Left ventricle myocardium superior (tissue), 1 donor: ENCODE measurements around the gene MCF2L2. TPM values are rescaled to one million over a fixed set of nuclear protein-coding genes. Genes with fewer than 3 reads are reported as not detected.

Source experiments
- ATAC-seq: fragments of 200-7000 bp; cut with Tn5 transposase; one replicate; pipeline ENCODE4 v1.9.1; 2020; ENCODE audit warnings: mild to moderate bottlenecking, moderate library complexity
- DNase-seq: peaks from one replicate; pipeline ENCODE4 v3.0.0-alpha.2; 2020
- intact Hi-C: fragments of 100-400 bp; cut with micrococcal nuclease; formaldehyde crosslinking; loops from one replicate; pipeline ENCODE4 v1.11.0; 2022
- total RNA-seq: library from RNA; stranded (reverse); fragmentation: NEBNext Ultra II Directional; extraction: Animal tissue kit (Norgen Biotek cat#: 25700); gene quantifications from one replicate; pipeline ENCODE4 v1.2.1, GENCODE V29; 2021
- donor health status: DM: no; HTN: yes; CAD: no; lungs with severe emphysema.

Gene MCF2L2
- total RNA-seq, 1 donor from 2014 or later: 0.25 TPM

DNA sequence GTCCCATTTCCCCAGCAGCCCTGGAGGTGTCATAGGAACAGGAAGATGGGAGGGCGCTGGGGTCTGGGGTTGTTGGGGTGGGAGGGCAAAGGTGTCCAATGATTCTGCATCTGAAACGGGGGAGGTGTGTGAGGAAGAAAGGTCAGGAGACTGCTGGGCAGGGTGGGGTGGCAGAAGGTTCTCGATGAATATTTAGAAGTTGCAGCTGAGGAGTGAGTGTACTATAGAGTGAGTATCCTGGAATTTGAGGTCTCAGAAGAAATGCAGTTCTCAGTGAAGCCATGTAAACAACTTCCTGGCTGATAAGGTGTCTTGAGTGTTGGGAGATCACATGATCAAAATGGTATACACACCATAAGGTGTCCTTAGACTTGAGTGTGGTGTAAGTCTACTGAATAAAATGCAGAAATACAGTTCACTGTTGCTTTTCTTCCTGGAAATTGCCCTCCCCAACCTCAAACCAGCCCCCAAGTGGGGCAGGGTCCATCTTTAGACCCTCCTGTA lies 165.5 kb downstream of the MCF2L2 start:
- ATAC-seq: no peak
- no peak for DNase-seq
- intact Hi-C loops: no loop called here

GRCh38 chr3:183261151-183261724 lies 167.2 kb downstream of the MCF2L2 start:
- intact Hi-C loops: no loop called here
- ATAC-seq (no peak), DNase-seq (no peak)

- intact Hi-C loops: no loop called here
- ATAC-seq (peak; percentile 67), DNase-seq (no peak)
Measured at GRCh38 chr3:183260167-183260904, 168.1 kb downstream of the MCF2L2 start.

GRCh38 chr3:183259621-183260020 lies 168.8 kb downstream of the MCF2L2 start:
- intact Hi-C loops: no loop called here
- ATAC-seq (no peak), DNase-seq (no peak)

DNA sequence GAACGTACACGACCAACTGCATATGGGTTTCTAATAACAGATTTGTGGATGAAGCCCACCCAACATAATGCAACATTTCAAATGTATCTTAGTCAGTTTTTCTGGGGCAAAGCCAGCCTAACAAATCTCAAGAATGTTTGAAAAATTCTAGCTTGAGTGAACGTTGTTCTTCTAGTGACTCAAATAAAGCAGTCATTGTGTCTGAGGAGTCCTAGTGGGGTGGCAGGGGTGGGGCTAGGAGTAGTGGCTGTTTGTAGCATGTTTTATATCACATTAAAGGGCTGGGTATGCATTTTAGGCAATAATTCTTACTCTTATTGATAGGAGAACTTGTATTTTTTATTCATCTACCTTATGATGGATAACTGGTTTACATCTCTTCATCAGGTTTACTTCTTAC lies 169.3 kb downstream of the MCF2L2 start:
- ATAC-seq (no peak), DNase-seq (no peak)
- intact Hi-C loops: no loop called here

GRCh38 chr3:183255348-183255730 lies 173.1 kb downstream of the MCF2L2 start:
- intact Hi-C loops: no loop called here
- ATAC-seq (no peak), DNase-seq (no peak)

DNA sequence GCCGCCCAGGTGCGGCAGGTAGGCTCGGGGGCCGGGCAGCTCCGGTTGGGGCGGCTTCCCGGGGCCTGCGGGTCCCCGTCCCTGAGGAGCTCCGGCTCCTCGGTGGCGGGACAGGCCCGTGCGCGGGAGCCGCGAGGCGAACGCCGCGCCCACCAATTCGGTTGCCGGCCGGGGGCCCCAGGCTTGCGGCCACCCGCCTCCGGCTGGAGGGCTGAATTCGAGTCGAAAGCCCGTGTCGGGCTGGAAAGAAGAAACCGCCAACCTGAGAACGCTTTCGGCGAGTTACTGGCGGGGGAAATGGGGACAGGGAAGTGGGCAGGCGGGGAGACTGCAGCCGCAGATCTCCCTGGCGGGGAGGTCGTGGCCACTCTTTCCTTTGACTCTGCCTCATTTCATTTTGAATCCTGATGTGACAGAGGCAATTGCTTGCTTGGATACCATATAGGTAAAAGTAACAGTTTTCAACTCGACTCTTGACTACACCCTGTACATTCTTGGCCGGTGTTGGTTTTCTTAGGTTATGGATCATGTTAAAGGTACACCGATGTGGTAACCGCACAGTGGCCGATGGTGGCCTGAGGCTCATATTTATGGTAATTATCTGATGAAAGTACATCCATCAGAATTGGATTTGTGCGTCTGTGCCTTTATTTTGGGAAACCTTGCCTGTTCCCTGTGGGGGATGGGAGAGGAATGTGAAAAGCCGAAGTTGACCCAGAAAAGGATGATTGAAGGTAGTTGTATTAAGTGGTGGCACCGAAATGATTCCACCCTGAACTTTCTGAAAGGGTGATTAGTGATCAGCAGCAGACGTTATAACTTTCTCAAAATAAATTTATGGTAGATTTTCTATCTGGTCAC lies 173.7 kb downstream of the MCF2L2 start:
- DNase-seq: no peak
- intact Hi-C loops: no loop called here
- peak; percentile 6 for ATAC-seq

DNA sequence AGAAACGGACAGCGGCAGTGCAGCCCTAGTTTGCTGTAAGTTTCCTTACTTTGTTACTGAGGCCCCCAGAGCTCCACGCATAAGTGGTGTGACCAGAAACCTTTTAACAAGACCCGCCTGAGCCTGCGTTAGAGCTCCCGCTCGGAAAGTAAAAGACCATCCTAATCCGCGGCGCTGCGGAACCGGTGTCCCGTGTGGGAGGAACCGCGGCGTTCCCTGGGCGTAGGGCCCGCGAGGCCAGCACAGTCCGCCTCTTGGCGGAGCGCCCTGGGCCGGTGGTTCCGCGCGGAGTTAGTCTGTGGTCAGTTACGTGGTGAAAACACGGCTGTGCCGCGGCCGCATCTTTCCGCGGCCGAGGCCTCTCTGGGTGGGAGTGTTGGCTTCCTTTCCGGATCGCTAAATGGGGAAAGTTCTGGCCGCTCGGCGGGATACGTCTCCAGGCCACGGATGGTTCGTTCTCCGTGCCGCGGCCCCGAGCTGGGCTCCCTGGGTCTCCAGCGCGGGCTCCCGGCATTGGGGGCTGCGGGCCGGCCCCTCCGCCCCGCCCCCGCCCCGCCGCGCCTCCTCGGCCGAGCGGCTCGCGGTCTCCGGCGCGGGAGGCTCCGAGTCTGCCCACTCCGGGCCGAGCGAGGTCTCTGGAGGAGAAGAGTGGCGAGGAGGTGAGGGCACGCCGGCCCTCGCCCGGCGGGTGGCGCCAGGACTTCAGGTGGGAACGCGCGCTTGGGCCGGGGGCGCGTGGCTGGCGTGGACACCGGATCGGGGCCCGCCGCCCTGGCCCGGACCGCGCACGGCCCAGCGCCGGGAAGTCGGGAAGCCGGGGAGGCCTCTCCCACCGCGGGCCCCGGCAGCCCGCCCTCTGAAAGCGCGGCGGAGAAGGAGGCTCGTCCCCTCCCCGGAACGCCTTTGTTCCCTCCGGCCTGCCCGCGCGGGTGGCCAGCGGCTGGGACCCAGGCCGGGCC lies 174.6 kb downstream of the MCF2L2 start:
- ATAC-seq (peak; percentile 91), DNase-seq (peak; percentile 88)
- intact Hi-C loops: no loop called here

- peak; percentile 51 for DNase-seq
- intact Hi-C loops: no loop called here
Measured at GRCh38 chr3:183252973-183253527, 175.4 kb downstream of the MCF2L2 start, which contains the start of gene B3GNT5. TSS of gene B3GNT5 (plus strand) at chr3:183253253. CDS start at chr3:183269799, 16,546 bp downstream.

GRCh38 chr3:183252118-183252782 lies 176.2 kb downstream of the MCF2L2 start:
- ATAC-seq: no peak
- no peak for DNase-seq
- intact Hi-C loops: no loop called here

More at GRCh38 chr3:183252973-183253527, 175.4 kb downstream of the MCF2L2 start, which contains the start of gene B3GNT5:
- ATAC-seq: peak; percentile 48

DNA sequence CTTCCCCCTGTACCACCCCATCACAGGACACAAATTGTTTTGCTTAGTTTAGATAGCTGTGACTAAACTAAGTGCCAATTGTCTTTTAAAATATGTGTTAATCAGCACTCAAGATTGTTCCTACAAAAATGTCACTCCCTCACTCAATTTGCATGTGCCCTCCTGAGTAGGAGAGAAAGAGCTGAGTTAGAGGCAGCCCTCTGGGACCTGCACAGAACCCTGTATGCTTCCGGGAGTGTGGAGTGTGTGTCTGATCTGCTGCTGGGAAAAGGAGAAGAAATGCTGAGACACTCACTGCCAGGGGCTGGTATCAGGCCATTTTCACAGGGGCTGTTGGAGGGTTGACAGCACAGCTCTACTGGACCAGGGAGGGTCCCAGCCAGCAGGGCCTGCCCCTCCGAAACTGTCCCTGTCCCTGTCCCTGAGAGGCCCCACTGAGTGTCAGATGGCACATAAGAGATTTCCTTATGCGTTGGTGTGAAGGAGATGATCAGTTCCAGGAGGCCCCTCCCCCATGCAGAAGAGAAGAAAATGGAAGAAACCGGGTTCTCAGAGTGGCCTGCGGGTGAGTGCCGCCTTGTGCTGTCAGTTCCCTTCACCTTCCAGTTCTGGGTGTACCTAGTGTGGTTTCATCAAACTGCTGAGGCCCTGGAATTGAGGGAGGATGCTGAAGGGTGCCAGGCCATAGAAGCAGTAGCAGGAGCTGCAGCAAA lies 179.3 kb downstream of the MCF2L2 start:
- intact Hi-C loops: no loop called here
- no peak for DNase-seq
- no peak for ATAC-seq

DNA sequence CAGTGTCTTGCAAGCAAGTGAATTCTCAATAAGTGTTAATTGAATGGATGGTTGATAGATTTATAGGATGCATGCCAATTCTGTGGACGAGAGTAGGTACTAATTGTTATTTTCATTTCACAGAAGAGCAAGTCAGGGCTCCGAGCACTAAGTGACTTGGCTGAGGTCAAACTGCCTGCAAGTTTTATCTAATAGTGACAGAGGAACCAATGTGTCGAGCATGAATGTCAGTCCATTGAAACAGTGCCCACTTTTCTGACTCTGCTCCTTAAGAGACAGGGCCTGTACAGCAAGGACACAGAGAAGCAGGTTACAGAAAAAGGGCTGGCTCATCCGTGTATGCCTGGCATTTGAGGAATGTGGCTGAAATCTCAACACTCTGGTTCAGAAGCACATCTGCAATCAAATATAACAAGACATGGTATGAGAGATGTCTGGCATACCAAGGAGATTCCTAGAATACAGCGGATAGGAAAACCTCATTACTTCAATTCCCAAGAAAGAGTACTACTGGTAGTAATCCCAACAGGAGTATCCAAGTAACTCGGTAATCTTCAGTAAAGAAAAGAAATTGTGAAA lies 181.3 kb downstream of the MCF2L2 start:
- intact Hi-C loops: no loop called here
- ATAC-seq (peak; percentile 26), DNase-seq (no peak)

DNA sequence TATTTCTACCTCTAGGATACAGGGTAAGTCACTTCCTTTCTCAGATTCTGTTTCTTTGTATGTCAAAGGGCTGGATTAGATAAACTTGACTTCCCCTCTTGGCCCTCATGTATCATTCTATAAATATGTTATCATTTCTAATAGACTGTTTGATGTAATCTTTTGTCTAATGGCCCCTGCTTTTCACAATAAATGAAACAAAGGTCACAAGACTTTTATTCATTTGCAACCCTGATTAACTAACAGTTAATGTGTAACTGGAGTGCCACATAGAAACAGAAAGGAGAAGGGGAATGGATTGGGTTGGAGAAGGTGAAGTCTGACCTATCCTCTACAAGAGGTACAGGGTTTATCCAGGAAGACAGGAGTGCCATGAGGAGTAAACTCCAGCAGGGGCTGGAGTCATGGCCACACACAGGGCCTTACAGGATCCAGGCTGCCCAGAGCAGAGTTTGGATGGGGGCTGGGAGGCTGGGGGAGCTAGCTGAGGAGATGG lies 183.4 kb downstream of the MCF2L2 start:
- no peak for ATAC-seq
- intact Hi-C loops: no loop called here
- no peak for DNase-seq

GRCh38 chr3:183244219-183244618 lies 184.2 kb downstream of the MCF2L2 start:
- intact Hi-C loops: no loop called here
- ATAC-seq: peak; percentile 20
- peak; percentile 53 for DNase-seq

GRCh38 chr3:183242431-183242830 lies 186.0 kb downstream of the MCF2L2 start:
- ATAC-seq: no peak

DNA sequence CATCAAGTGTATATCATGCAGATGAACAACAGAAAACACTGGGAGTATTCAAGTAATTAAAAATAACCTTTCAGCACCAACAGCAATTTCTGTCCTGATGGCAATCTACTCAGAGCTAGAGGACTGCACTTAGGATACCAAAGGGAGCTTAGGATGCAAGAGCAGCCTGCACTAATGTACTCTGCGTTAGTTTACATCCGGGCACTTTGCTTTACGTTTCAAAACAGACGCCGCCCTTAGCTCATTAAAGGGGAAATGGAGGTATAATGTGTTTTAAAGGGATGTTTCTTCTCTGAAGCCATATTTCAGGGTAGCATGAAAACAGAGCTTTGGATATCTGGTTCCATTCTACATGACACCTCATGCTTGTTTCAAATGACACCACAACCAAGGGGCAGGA lies 189.4 kb downstream of the MCF2L2 start:
- intact Hi-C loops: no loop called here
- DNase-seq: no peak
- ATAC-seq: no peak

More at GRCh38 chr3:183242431-183242830, 186.0 kb downstream of the MCF2L2 start:
- DNase-seq: no peak
- intact Hi-C loops: no loop called here

- DNase-seq: no peak
- intact Hi-C loops: no loop called here
- no peak for ATAC-seq
Measured at GRCh38 chr3:183233966-183234365, 194.5 kb downstream of the MCF2L2 start.
